Osteoblast (primary cell): ENCODE measurements around the gene NKIRAS2. TPM values are rescaled to one million over a fixed set of nuclear protein-coding genes. Genes with fewer than 3 reads are reported as not detected.

Experiments used
- DNase-seq: peaks from one replicate; pipeline ENCODE4 v3.0.0; 2011; ENCODE audit warnings: low spot score, mixed read lengths; ENCODE audit not compliant: insufficient read length; ENCODE audit errors: missing footprints
- H2AFZ ChIP-seq: 2 replicates; pipeline ENCODE4 v1.6.0; 2011; ENCODE audit warnings: mild to moderate bottlenecking, low read length
- H3K27ac ChIP-seq: 2 replicates; pipeline ENCODE4 v1.5.1; 2011; ENCODE audit warnings: mild to moderate bottlenecking, low read depth, low read length, moderate library complexity
- H3K27me3 ChIP-seq: 2 replicates; pipeline ENCODE4 v1.6.0; 2012; ENCODE audit warnings: mild to moderate bottlenecking, control low read depth, inconsistent platforms, low read length, moderate library complexity; ENCODE audit not compliant: insufficient read depth
- H3K36me3 ChIP-seq: 2 replicates; pipeline ENCODE4 v1.5.1; 2011; ENCODE audit warnings: mild to moderate bottlenecking, low read length, control low read depth, moderate library complexity; ENCODE audit not compliant: insufficient read depth
- H3K4me1 ChIP-seq: 2 replicates; pipeline ENCODE4 v1.5.1; 2011; ENCODE audit warnings: mild to moderate bottlenecking, low read length, control low read depth, moderate library complexity; ENCODE audit not compliant: insufficient read depth
- H3K4me2 ChIP-seq: 2 replicates; pipeline ENCODE4 v1.6.0; 2011; ENCODE audit warnings: mild to moderate bottlenecking, low read length; ENCODE audit not compliant: insufficient read depth
- H3K4me3 ChIP-seq: fragments of 200-600 bp; sonication (generic); 3 replicates; pipeline ENCODE4 v1.5.1; 2012; ENCODE audit warnings: mild to moderate bottlenecking, low read length, inconsistent platforms; ENCODE audit not compliant: insufficient read depth
- H3K79me2 ChIP-seq: 2 replicates; pipeline ENCODE4 v1.6.0; 2012; ENCODE audit warnings: mild to moderate bottlenecking, low read length, control low read depth, inconsistent platforms; ENCODE audit not compliant: insufficient read depth
- H3K9me3 ChIP-seq: 2 replicates; pipeline ENCODE4 v1.5.1; 2011; ENCODE audit warnings: low read depth, low read length, control low read depth
- H4K20me1 ChIP-seq: 2 replicates; pipeline ENCODE4 v1.6.0; 2012; ENCODE audit warnings: mild to moderate bottlenecking, low read length, control low read depth; ENCODE audit not compliant: insufficient read depth
- total RNA-seq: library from RNA; depleted of rRNA; stranded (reverse); fragments of >200 nt; gene quantifications from 2 replicates; pipeline ENCODE4 v1.2.3, GENCODE V29; 2012
- TF ChIP-seq, protein P1 (sequence below): IDR thresholded peaks from 2 replicates; pipeline ENCODE4 v1.5.1; 2011; ENCODE audit warnings: mild to moderate bottlenecking, low read depth, low read length, moderate library complexity; ENCODE audit errors: extremely low read depth

Gene NKIRAS2
- total RNA-seq, 1 donor = 39.1 TPM

DNA sequence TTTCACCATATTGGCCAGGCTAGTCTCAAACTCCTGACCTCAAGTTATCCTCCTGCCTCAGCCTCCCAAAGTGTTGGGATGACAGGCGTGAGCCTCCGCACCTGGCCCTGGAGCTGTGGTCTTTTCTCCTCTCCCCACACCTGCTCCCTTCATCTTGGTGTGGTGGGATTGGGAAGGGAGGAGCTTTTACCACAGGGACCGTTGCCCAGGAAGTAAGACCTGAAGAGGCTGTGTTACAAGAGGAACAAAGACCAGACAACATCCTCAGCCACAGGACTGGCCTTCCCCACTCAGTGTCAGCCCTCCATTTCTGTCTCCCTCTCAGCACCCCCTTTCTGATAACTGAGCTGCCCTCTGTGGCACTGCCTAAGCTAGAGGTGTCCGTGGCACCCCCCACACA, 39.9 kb downstream of the NKIRAS2 start:
- H3K9me3 ChIP-seq = no peaks in the 10 kb centered on the region

DNA sequence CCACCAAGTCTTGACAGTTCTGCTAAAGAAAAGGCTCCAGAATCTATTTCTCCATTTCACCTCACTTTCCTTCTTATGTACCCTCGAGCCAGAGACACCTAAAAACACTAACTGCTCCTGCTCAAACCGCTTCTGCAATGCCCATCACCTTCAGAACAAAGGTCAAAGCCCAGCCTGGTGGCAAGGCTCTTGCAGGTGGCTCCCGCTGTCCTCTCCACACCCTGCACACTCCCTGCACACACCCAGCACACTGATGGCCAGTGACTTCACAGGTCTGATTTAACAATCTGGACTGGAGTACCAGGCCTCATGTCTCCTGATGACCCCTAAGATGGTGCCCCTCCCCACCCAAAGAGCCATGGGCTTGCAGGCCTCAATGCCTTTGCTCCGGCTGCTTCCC, 40.3 kb downstream of the NKIRAS2 start:
- H3K9me3 ChIP-seq = no peaks in the 10 kb centered on the region
- no peaks in the 10 kb centered on the region for H3K4me1 ChIP-seq
- peak; percentile 35 for DNase-seq

More for the DNA sequence above, 39.9 kb downstream of the NKIRAS2 start:
- no peak overlapping the region for H3K27ac ChIP-seq
- H3K4me1 ChIP-seq = no peaks in the 10 kb centered on the region
- H3K36me3 ChIP-seq = no peaks in the 10 kb centered on the region
- H3K4me2 ChIP-seq = no peak overlapping the region
- TF ChIP-seq, protein P1, sequence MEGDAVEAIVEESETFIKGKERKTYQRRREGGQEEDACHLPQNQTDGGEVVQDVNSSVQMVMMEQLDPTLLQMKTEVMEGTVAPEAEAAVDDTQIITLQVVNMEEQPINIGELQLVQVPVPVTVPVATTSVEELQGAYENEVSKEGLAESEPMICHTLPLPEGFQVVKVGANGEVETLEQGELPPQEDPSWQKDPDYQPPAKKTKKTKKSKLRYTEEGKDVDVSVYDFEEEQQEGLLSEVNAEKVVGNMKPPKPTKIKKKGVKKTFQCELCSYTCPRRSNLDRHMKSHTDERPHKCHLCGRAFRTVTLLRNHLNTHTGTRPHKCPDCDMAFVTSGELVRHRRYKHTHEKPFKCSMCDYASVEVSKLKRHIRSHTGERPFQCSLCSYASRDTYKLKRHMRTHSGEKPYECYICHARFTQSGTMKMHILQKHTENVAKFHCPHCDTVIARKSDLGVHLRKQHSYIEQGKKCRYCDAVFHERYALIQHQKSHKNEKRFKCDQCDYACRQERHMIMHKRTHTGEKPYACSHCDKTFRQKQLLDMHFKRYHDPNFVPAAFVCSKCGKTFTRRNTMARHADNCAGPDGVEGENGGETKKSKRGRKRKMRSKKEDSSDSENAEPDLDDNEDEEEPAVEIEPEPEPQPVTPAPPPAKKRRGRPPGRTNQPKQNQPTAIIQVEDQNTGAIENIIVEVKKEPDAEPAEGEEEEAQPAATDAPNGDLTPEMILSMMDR = no peak
- H4K20me1 ChIP-seq = no peaks in the 10 kb centered on the region
- no peak for DNase-seq
- H3K79me2 ChIP-seq = no peaks in the 10 kb centered on the region
- H3K27me3 ChIP-seq = peaks cover 11% of the 10 kb centered on the region
- no peak overlapping the region for H3K4me3 ChIP-seq
- H2AFZ ChIP-seq = no peak overlapping the region

DNA sequence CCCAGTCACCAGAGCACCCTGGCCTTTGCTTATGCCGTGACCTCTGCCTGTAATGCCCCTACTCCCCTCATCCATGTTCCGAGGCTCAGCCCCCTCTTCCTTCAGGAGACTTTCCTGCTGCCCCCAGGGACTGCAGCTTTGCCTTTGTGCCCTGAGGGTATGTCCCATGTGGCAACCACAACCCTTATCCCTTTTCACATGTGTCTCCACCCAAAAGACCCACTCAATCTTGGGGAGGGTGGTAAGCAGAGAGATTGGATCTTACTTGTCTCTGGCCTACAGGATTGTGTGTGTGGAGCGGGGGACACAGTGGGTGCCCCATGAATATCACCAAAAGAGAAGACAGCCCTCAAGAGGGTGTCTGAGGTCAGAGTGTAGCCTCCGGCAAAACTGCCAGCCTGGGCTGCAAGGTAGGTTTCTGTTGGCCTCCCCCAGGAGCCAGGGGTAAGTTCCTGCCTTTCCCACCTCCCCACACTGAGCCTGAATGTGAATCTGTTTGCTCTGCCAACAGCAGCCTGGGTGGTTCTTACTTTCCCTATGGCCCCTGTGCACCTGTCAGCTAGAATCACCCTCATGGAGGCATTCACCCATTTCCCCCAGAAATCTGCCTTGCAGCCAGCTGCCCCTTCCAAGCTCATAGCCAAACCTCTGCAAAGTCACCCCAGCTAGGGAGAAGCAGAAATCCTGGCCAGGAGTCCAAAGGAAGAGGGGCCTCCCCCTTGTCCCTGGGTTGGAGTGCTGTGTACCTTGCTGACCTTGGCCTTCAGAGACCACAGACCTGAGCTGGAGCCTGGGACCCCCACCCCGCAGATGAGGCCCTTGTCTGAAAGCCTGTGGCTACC, 42.0 kb downstream of the NKIRAS2 start:
- peak; percentile 54 for DNase-seq
- Histone ChIP-seq H3K79me2 (no peaks in the 10 kb centered on the region), H3K27me3 (peaks cover 4% of the 10 kb centered on the region), H3K4me2 (no peak overlapping the region), H3K9me3 (no peaks in the 10 kb centered on the region), H3K36me3 (no peaks in the 10 kb centered on the region), H3K4me3 (no peak overlapping the region), H4K20me1 (no peaks in the 10 kb centered on the region), H2AFZ (no peak overlapping the region), H3K4me1 (no peaks in the 10 kb centered on the region), H3K27ac (no peak overlapping the region)
- TF ChIP-seq, protein P1 = no peak

More for the DNA sequence above, 40.3 kb downstream of the NKIRAS2 start:
- H3K27ac ChIP-seq = no peak overlapping the region
- no peaks in the 10 kb centered on the region for H3K79me2 ChIP-seq
- TF ChIP-seq, protein P1 = no peak
- H3K36me3 ChIP-seq = no peaks in the 10 kb centered on the region
- no peaks in the 10 kb centered on the region for H4K20me1 ChIP-seq
- H3K27me3 ChIP-seq = peaks cover 6% of the 10 kb centered on the region
- no peak overlapping the region for H3K4me2 ChIP-seq
- no peak overlapping the region for H2AFZ ChIP-seq
- H3K4me3 ChIP-seq = no peak overlapping the region

DNA sequence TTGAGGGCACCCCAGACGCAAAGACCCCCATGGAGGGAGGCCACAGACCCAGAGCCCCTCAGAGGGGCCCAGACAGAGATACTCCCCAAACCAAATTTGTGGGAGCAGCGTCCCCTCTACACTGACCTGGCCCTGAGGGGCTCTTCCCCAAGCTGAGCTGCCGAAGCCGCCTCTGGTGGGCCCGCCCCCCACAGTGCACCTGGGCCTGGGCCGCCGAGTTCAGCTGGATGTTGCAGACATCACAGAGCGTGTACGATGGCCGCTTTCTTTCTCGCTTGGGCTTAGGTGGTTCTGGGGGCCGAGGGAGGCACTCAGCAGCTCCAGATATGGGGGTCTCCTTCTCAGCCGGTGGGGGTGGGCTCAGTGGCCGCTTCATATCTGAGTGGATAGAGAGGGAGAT, 42.8 kb downstream of the NKIRAS2 start:
- Histone ChIP-seq H3K36me3 (no peaks in the 10 kb centered on the region), H3K4me2 (no peak overlapping the region), H3K27me3 (peaks cover 6% of the 10 kb centered on the region), H3K79me2 (no peaks in the 10 kb centered on the region), H3K4me1 (no peaks in the 10 kb centered on the region), H4K20me1 (no peaks in the 10 kb centered on the region), H3K27ac (no peak overlapping the region), H3K9me3 (no peaks in the 10 kb centered on the region), H2AFZ (no peak overlapping the region), H3K4me3 (no peak overlapping the region)
- TF ChIP-seq, protein P1 = no peak
- DNase-seq = peak; percentile 72
